GM12878 (cell line): Measurements from ENCODE around the gene NKAIN2. TPM values are rescaled to one million over a fixed set of nuclear protein-coding genes. Genes with fewer than 3 reads are reported as not detected.

ENCODE experiments used
- ATAC-seq: fragments of 200-7000 bp; cut with Tn5 transposase; 3 replicates; pipeline ENCODE4 v1.9.1; 2020; ENCODE audit warnings: mild to moderate bottlenecking, moderate library complexity
- BruUV-seq: library from RNA; stranded (reverse); fragments of 400-500 nt; replicated peaks from 2 replicates; lab custom pipeline; 2021; lab: Mats Ljungman, UMichigan
- CTCF ChIA-PET: fragments of 300-600 bp; sonication (Branson Sonifier 250); formaldehyde crosslinking; extraction: SDS; loops from one replicate; lab custom pipeline; 2021; ENCODE audit warnings: inconsistent platforms; lab: Yijun Ruan, JAX
- POLR2A ChIA-PET: fragments of 350-600 bp; formaldehyde crosslinking; extraction: SDS; loops from one replicate; lab custom pipeline; 2021; ENCODE audit warnings: inconsistent platforms; lab: Charles Lee
- RAD21 ChIA-PET: fragments of 300-600 bp; sonication (Branson Sonifier 250); formaldehyde crosslinking; loops from one replicate; lab custom pipeline; 2023; ENCODE audit warnings: antibody characterized with exemption; ENCODE audit not compliant: unreplicated experiment; lab: Charles Lee
- SMC1A ChIA-PET: fragments of 300-600 bp; sonication (Branson Sonifier 250); formaldehyde crosslinking; loops from one replicate; lab custom pipeline; 2023; ENCODE audit not compliant: unreplicated experiment, uncharacterized antibody; lab: Charles Lee
- DNase-seq: peaks from one replicate; pipeline ENCODE4 v3.0.0-alpha.2; 2011; ENCODE audit warnings: low read depth, low spot score
- FAIRE-seq: peaks from 3 replicates; lab custom pipeline; 2011; peaks lifted over from hg19 to GRCh38; lab: Jason Lieb, UNC
- H2AFZ ChIP-seq: 2 replicates; pipeline ENCODE4 v1.6.0; 2011; ENCODE audit warnings: low read depth, low read length, control low read depth; ENCODE audit not compliant: control insufficient read depth
- H3K27ac ChIP-seq: 2 replicates; pipeline ENCODE4 v1.5.1; 2011; ENCODE audit warnings: control low read depth; ENCODE audit not compliant: control insufficient read depth, insufficient read depth
- H3K27me3 ChIP-seq, 2 experiments: replicated peaks in 1 of 2; 2 replicates each; pipeline versions ENCODE4 v1.6.0 to v1.6.1; 2011; ENCODE audit warnings: low read length in 1 of 2; ENCODE audit not compliant: control insufficient read depth in 2 of 2, insufficient read depth in 2 of 2
- H3K36me3 ChIP-seq, 2 experiments: 2 replicates each; pipeline ENCODE4 v1.5.1; 2011; ENCODE audit warnings: low read length in 1 of 2; ENCODE audit not compliant: control insufficient read depth in 2 of 2, insufficient read depth in 2 of 2
- H3K4me1 ChIP-seq: 2 replicates; pipeline ENCODE4 v1.6.1; 2011; ENCODE audit warnings: mild to moderate bottlenecking, low read length, moderate library complexity, mixed read lengths; ENCODE audit not compliant: control insufficient read depth, insufficient read depth
- H3K4me2 ChIP-seq: 2 replicates; pipeline ENCODE4 v1.6.0; 2011; ENCODE audit warnings: control low read depth; ENCODE audit not compliant: control insufficient read depth, insufficient read depth
- H3K4me3 ChIP-seq: fragments of 200-600 bp; sonication (generic); 2 replicates; pipeline ENCODE4 v1.5.1; 2016
- H3K79me2 ChIP-seq: 2 replicates; pipeline ENCODE4 v1.6.0; 2011; ENCODE audit warnings: low read length; ENCODE audit not compliant: control insufficient read depth, insufficient read depth
- H3K9ac ChIP-seq: 2 replicates; pipeline ENCODE4 v1.8.0; 2011; ENCODE audit warnings: low read length, control low read depth, mixed read lengths; ENCODE audit not compliant: control insufficient read depth, insufficient read depth
- H3K9me3 ChIP-seq: replicated peaks from 3 replicates; pipeline ENCODE4 v1.5.1; 2011; ENCODE audit warnings: mild to moderate bottlenecking, low read length; ENCODE audit not compliant: control insufficient read depth, insufficient read depth
- H4K20me1 ChIP-seq: 2 replicates; pipeline ENCODE4 v1.6.0; 2011; ENCODE audit not compliant: control insufficient read depth, insufficient read depth
- ATF2 ChIP-seq: IDR thresholded peaks from 2 replicates; pipeline ENCODE4 v1.6.1; 2012; ENCODE audit warnings: low read length, inconsistent platforms
- CHD1 ChIP-seq: IDR thresholded peaks from 2 replicates; pipeline ENCODE4 v1.6.1; 2012; ENCODE audit warnings: low read depth, low read length, improper control_type of control experiment
- GABPA ChIP-seq: IDR thresholded peaks from 2 replicates; pipeline ENCODE4 v1.6.1; 2014; ENCODE audit warnings: antibody characterized with exemption, low read depth, mild to moderate bottlenecking, inconsistent platforms
- HCFC1 ChIP-seq: fragments of 150-350 bp; IDR thresholded peaks from 2 replicates; pipeline ENCODE4 v1.6.1; 2014; ENCODE audit warnings: low read length
- HSF1 ChIP-seq: fragments of 150-350 bp; IDR thresholded peaks from 2 replicates; pipeline ENCODE4 v1.6.1; 2014; ENCODE audit warnings: mild to moderate bottlenecking, low read depth, low read length
- MYC ChIP-seq: IDR thresholded peaks from 2 replicates; pipeline ENCODE4 v1.6.1; 2011; ENCODE audit warnings: mild to moderate bottlenecking, low read length, moderate library complexity, inconsistent platforms; ENCODE audit not compliant: insufficient read depth, insufficient replicate concordance, insufficient read length, severe bottlenecking
- RCOR1 ChIP-seq: conservative IDR thresholded peaks from 2 replicates; pipeline ENCODE4 v1.6.1; 2012; ENCODE audit warnings: low read depth, low read length, improper control_type of control experiment
- STAT1 ChIP-seq: fragments of 450-650 bp; conservative IDR thresholded peaks from 2 replicates; pipeline ENCODE4 v1.6.1; 2014; ENCODE audit warnings: antibody characterized with exemption, mild to moderate bottlenecking
- SUPT20H ChIP-seq: IDR thresholded peaks from 2 replicates; pipeline ENCODE4 v1.6.1; 2011; ENCODE audit warnings: low read depth, mild to moderate bottlenecking, low read length, moderate library complexity, borderline replicate concordance; ENCODE audit not compliant: control insufficient read depth
- ZBTB11 ChIP-seq: fragments of 450-650 bp; formaldehyde crosslinking; IDR thresholded peaks from 2 replicates; pipeline ENCODE4 v1.5.0; 2022; ENCODE audit warnings: mild to moderate bottlenecking, missing genetic modification characterization
- WGBS: methylation state at CpG from one replicate; pipeline ENCODE4 v1.1.6; 2016; ENCODE audit warnings: low lambda C conversion rate; ENCODE audit not compliant: insufficient replicate concordance, insufficient coverage; ENCODE audit errors: missing lambda C conversion rate; 5-methylcytosine and 5-hydroxymethylcytosine counted together
- in situ Hi-C: fragments of 300-500 bp; cut with MboI; formaldehyde crosslinking; loops from 9 replicates; pipeline ENCODE4 v1.14.3; 2018; ENCODE audit warnings: mixed read lengths
- intact Hi-C: fragments of 100-400 bp; cut with micrococcal nuclease; formaldehyde crosslinking; loops from one replicate; pipeline ENCODE4 v1.14.2; 2022; ENCODE audit not compliant: unreplicated experiment
- polyA plus RNA-seq, 11 experiments: library from polyadenylated mRNA; depleted of rRNA in 4 of 11; unstranded in 6 of 11; stranded (reverse) in 5 of 11; fragments of >200 nt; fragmentation: Nextera tagmentation in 4 of 11; fragmentation: Illumina TruSeq in 1 of 11; extraction: Ambion mirVana in 4 of 11; extraction: Trizol in 1 of 11; gene quantifications; 1 replicate in 1 of 11; 2 replicates in 10 of 11; pipeline versions ENCODE4 v1.2.1 to v1.2.3, GENCODE V29; 2011 to 2016; ENCODE audit warnings: inconsistent platforms in 2 of 11, missing spikeins in 2 of 11, low read depth in 1 of 11
- total RNA-seq, 4 experiments: library from RNA; depleted of rRNA in 3 of 4; stranded (reverse); fragments of >200 nt in 3 of 4; fragmentation: Illumina TruSeq in 1 of 4; extraction: Trizol in 1 of 4; gene quantifications; 2 replicates each; pipeline versions ENCODE4 v1.2.1 to v1.2.3, GENCODE V29; 2013 to 2021

Gene NKAIN2
- total and polyA plus RNA-seq, 10 of the 15 experiments (the other 5 are each of a cell fraction or from before 2014, with no cell fraction given) = not detected

GRCh38 chr6:124777863-124778262, 974.2 kb downstream of the NKAIN2 start (continued):
- no peak for TF ChIP-seq ATF2
- TF ChIP-seq CHD1 = no peak

GRCh38 chr6:124780623-124781022, 977.0 kb downstream of the NKAIN2 start:
- ATAC-seq = no peak
- H3K36me3 ChIP-seq = no peaks in the 10 kb centered on the region
- H3K79me2 ChIP-seq = no peaks in the 10 kb centered on the region
- no peaks in the 10 kb centered on the region for H3K27me3 ChIP-seq
- in situ Hi-C loops (loop anchor here (25.0 kb wide), 1 partner anchor 968 kb away; the partner anchor contains the start of gene NKAIN2), intact Hi-C loops (no loop called here)
- WGBS = 22% methylated on average over 5 of the region's 5 CpGs
- H3K27ac ChIP-seq = no peak overlapping the region
- CTCF ChIA-PET = no interaction called here
- no peak overlapping the region for H2AFZ ChIP-seq
- no peak overlapping the region for H3K4me2 ChIP-seq
- no peaks in the 10 kb centered on the region for H3K4me1 ChIP-seq
- RAD21 ChIA-PET = no interaction called here
- no peak for DNase-seq
- H3K9me3 ChIP-seq = no peaks in the 10 kb centered on the region
- no peak for FAIRE-seq
- no peak for TF ChIP-seq GABPA
- no peak for TF ChIP-seq STAT1
- no peak for TF ChIP-seq MYC
- no peak for TF ChIP-seq SUPT20H
- TF ChIP-seq HCFC1 = no peak
- no peak for TF ChIP-seq HSF1
- TF ChIP-seq RCOR1 = no peak
- TF ChIP-seq ZBTB11 (CRISPR knock-in tag) = no peak
- TF ChIP-seq, all 136 proteins: peak for 0
- ChIA-PET SMC1A (no interaction called here), POLR2A (no interaction called here)
- no peak overlapping the region for H3K9ac ChIP-seq
- no peaks in the 10 kb centered on the region for H4K20me1 ChIP-seq
- no TSS peak for BruUV-seq
- no peak overlapping the region for H3K4me3 ChIP-seq
